GM12874 (cell line): ENCODE measurements around the gene ARPC5.

ENCODE experiments used
- TF ChIP-seq, protein P1 (sequence below): IDR thresholded peaks from 2 replicates; pipeline ENCODE4 v1.5.1; 2011; ENCODE audit warnings: low read depth, mild to moderate bottlenecking, control low read depth, low read length, moderate library complexity; ENCODE audit not compliant: insufficient read depth

Gene ARPC5

DNA sequence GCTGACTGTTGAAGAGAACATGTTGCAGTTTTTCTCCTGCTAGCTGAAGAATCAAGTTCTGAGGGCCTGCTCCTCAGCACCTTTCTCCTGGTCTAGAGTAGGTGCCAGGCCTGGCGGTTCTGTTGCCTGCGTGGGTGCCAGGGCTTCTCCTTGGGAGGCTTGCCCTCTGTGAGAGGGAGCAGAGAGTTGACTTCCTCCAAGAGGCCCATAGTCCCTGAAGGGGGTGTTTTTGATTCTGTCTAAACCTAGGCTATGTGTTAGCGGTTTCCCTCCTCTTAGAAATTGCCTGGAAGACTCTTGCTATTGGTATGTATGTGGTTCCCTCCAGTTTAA, 17.8 kb upstream of the ARPC5 start:
- TF ChIP-seq, protein P1, sequence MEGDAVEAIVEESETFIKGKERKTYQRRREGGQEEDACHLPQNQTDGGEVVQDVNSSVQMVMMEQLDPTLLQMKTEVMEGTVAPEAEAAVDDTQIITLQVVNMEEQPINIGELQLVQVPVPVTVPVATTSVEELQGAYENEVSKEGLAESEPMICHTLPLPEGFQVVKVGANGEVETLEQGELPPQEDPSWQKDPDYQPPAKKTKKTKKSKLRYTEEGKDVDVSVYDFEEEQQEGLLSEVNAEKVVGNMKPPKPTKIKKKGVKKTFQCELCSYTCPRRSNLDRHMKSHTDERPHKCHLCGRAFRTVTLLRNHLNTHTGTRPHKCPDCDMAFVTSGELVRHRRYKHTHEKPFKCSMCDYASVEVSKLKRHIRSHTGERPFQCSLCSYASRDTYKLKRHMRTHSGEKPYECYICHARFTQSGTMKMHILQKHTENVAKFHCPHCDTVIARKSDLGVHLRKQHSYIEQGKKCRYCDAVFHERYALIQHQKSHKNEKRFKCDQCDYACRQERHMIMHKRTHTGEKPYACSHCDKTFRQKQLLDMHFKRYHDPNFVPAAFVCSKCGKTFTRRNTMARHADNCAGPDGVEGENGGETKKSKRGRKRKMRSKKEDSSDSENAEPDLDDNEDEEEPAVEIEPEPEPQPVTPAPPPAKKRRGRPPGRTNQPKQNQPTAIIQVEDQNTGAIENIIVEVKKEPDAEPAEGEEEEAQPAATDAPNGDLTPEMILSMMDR, result no peak

DNA sequence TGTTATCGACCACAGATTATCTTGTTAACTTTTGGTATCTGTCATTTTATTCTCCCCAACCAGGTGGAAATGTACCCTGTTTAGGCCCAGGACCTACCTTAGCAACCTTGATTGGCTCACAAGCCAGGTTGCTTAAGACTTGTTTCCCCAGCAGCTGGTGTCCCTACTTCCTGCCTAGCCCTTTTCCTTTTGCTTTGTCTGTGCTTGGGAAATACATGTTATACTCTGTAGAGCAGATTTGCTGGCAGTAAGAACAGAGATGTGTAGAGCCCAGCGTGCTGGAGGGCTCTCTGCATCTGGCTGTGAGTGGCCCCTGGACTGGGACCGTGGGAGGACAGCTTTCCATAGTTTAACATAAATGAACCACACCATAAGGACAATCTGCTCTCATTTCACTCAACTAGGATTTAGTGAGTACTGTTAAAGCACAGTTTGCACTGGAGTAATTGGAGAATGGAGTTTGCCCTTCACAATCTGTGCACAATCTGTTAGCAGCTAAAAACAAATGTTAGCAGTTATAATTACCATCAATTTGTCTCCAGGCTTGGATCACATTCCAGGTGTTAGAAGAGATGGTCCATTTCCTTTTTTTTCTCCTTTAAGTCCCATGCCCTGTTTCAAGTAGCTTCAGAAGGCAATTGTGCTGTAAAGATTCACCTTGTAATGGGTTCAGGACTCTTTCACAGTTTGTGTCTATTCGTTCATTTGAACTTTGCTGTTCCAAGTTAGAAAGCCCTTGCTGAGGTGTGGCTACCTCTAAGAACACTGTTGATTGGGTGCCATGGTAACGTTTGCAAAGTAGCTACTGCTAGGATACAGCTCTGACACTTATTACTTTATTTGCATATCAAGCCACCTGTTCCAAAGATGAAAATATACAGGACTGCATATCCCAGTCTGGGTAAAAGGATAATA, 17.2 kb upstream of the ARPC5 start, which contains the start of gene APOBEC4:
TSS of gene APOBEC4 (minus strand) at position 770 of the 915 bp plus-strand sequence. CDS start 4,535 bp downstream, outside the sequence.
- TF ChIP-seq, protein P1, result no peak

DNA sequence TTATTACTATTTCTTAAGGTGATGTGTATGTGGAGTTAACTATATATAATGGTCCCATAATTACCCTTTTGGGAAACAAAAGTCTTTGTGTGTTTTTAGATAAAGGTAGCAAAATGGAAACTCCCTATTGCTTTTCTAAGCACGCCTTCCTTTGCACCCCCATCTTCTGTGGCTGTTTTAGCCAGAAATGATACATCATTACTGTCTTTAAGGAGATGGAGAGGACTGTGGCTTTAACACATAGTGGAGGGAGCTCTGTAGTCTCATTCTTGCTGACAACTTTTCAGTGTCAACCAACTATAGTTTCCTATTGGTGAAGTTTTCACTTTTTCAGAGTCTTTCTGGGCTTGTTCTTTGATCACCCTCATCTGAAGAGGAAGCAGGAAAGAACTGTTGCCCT, 16.5 kb upstream of the ARPC5 start:
- TF ChIP-seq, protein P1, result no peak

DNA sequence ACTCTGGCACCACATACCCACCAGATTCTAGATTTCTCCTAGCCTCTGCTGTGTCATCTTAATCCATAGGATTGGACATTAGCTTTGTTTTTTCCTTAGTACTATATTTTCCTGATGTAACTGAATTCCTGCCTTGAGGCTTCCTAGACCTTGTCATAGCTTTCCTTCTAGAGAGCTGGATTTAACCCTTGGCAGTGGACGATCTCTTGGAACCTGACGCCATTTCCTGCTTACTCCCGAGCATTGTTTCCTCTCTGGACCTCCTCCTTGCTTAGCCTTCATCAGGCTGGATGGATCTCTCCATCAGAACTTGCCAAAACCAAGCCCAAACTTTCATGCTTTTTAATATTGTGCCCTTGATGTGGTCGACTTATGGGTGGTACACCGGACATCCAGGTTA, 16.0 kb upstream of the ARPC5 start:
- TF ChIP-seq, protein P1, result no peak

DNA sequence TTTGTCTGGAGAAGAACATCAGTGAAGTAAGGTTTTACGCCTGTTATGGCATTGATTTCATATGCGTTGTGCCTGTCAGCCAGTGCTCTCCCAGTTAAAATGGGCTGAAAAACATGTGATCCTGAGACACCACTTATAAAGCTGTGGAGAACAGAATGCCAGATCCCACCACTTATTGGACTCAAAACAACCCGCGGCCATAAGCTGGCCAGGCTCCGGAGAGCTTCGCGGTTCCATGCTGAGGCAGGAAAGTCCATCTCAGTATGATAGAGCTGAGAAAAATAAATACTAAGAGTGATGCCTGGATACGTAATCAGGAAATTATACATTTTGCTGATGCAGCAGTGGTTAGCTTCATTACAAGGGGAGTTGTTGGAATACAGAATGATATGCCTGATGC, 12.5 kb upstream of the ARPC5 start:
- TF ChIP-seq, protein P1, result no peak

DNA sequence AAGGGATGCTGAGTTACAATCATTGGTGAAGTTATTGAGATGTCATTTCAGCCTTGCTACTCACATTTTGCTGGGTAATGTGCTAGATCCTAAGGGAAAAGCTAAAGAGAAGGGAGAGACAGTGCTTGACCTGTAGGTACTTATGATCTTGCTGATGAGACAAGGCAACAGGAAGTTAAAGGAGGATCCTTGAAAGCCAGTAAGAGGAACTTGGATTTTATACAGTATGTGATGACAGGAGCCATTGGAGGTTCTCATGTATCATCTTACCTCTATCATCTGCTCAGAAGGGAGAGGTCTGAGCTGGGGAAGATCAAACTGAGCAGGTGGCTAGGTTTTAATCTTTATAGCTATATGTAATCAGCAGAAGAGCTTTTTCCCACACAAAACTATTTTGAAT, 11.2 kb upstream of the ARPC5 start:
- TF ChIP-seq, protein P1, result no peak

DNA sequence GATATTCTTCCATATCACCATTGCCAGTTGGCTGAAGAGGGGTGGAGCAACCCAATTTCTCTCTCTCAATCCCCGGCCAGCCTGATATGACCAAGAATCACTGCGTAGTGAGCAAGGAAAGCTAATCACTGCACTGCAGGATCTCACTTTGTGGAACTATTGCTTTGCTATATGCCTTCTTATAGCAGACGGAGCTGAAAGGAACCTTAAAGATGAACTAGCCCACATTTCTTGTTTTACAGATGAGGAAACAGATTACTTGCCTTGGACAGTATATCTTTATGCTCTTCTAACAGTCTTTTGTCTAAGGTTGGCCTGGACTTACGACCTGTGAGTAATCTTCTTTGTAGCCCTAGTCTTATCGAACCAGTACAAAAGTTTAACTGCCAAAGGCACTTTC, 9.9 kb upstream of the ARPC5 start:
- TF ChIP-seq, protein P1, result no peak
